ENCODE results near the gene ZNF562.

DNA sequence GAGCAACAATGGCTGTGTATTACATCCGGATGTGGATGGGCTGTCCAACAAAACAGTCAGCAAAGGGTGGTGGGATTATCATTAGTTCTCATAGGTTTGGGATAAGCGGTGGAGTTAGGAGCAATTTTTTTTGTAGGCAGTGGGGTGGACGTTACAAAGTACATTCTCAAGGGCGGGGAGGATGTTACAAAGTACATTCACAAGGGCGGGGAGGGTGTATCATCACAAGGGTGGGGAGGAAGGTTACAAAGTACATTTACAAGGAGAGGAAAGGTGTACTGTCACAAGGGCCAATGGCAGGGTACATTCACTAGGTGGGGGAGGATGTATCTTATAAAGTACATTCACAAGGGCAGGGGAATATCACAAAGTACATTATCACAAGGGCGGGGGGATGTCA, 33.1 kb downstream of the ZNF562 start:
- TF ChIP-seq POLR2A (IDR thresholded peaks at IDR 0.05) (no peak), POLR2AphosphoS5 (IDR thresholded peaks at IDR 0.05) (no peak), EP300 (IDR thresholded peaks at IDR 0.05) (no peak)
- TF ChIP-seq, protein P1, sequence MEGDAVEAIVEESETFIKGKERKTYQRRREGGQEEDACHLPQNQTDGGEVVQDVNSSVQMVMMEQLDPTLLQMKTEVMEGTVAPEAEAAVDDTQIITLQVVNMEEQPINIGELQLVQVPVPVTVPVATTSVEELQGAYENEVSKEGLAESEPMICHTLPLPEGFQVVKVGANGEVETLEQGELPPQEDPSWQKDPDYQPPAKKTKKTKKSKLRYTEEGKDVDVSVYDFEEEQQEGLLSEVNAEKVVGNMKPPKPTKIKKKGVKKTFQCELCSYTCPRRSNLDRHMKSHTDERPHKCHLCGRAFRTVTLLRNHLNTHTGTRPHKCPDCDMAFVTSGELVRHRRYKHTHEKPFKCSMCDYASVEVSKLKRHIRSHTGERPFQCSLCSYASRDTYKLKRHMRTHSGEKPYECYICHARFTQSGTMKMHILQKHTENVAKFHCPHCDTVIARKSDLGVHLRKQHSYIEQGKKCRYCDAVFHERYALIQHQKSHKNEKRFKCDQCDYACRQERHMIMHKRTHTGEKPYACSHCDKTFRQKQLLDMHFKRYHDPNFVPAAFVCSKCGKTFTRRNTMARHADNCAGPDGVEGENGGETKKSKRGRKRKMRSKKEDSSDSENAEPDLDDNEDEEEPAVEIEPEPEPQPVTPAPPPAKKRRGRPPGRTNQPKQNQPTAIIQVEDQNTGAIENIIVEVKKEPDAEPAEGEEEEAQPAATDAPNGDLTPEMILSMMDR (IDR thresholded peaks at IDR 0.05), result no peak

Data from stomach (tissue), 4 donors.